Memory B cell (primary cell): ENCODE data around the gene GLO1.

Experiments
- ATAC-seq: fragments of 150-1000 bp; cut with Tn5 transposase; 2 replicates; pipeline ENCODE4 v1.10.0; 2021; ENCODE audit warnings: low read depth, mild to moderate bottlenecking, moderate library complexity
- DNase-seq, 2 donors: peaks; one replicate each; pipeline ENCODE4 v3.0.0; 2022; ENCODE audit warnings: low spot score in 2 of 2
- H3K27ac Mint-ChIP-seq: one replicate; pipeline ENCODE4 v1.8.0; 2022; ENCODE audit warnings: mild to moderate bottlenecking, moderate library complexity, mixed read lengths
- H3K27me3 Mint-ChIP-seq: one replicate; pipeline ENCODE4 v1.8.0; 2022; ENCODE audit warnings: mixed read lengths
- H3K36me3 Mint-ChIP-seq: one replicate; pipeline ENCODE4 v1.8.0; 2022; ENCODE audit warnings: mild to moderate bottlenecking, mixed read lengths
- H3K4me1 Mint-ChIP-seq: one replicate; pipeline ENCODE4 v1.8.0; 2022; ENCODE audit warnings: mixed read lengths
- H3K4me3 Mint-ChIP-seq: one replicate; pipeline ENCODE4 v1.8.0; 2022; ENCODE audit warnings: mild to moderate bottlenecking, moderate library complexity, mixed read lengths
- H3K9me3 Mint-ChIP-seq: one replicate; pipeline ENCODE4 v1.8.0; 2022; ENCODE audit warnings: mixed read lengths

The GLO1 gene

GRCh38 chr6:38671885-38672467 lies 31.0 kb downstream of the GLO1 start:
- H3K4me1 Mint-ChIP-seq: peaks cover 18% of the 10 kb centered on the region
- DNase-seq (peak in 1 of 2 donors; percentile 30), ATAC-seq (peak; percentile 84)
- H3K36me3 Mint-ChIP-seq: peaks cover 8% of the 10 kb centered on the region
- H3K9me3 Mint-ChIP-seq: no peaks in the 10 kb centered on the region
- H3K27me3 Mint-ChIP-seq: no peaks in the 10 kb centered on the region
- H3K27ac Mint-ChIP-seq: peak overlapping the region; percentile 45
- H3K4me3 Mint-ChIP-seq: no peak overlapping the region

DNA sequence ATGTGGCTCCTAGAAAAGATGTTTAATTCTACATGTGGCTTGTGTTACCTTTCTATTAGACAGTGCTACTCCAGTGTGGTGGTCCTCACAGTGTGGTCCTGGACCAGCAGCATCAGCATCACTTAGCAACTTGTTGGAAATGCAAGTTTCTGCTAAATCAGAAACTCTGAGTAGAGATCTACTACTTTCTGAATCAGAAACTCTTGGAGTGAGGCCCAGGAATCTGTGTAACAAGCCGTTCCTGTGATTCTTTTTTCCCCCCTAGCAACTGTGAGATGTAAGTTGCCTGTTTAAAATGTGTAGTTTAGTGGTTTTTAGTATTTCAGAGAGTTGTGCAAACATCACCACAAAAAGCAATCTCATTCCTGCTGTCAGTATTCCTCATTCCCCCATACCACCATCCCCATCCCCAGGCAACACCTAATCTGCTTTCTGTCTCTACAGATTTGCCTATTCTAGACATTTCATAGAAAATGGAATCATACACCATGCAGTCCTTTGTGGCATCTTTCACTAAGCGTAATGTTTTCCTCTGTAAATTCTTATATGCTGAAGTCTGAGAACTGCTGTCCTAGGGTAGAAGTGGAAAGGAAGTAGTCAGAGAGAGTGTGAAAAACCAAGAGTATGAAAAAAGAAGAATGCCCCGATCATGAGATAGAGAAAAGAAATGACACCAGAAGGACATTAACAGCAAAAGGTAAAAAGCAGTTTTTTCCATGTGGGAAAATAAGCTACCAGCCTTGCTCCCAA lies 44.4 kb downstream of the GLO1 start:
- Mint-ChIP-seq H3K9me3 (no peaks in the 10 kb centered on the region), H3K36me3 (peaks cover 10% of the 10 kb centered on the region), H3K4me1 (no peaks in the 10 kb centered on the region), H3K4me3 (no peak overlapping the region), H3K27ac (no peak overlapping the region), H3K27me3 (no peaks in the 10 kb centered on the region)
- ATAC-seq (no peak), DNase-seq (no peak)

DNA sequence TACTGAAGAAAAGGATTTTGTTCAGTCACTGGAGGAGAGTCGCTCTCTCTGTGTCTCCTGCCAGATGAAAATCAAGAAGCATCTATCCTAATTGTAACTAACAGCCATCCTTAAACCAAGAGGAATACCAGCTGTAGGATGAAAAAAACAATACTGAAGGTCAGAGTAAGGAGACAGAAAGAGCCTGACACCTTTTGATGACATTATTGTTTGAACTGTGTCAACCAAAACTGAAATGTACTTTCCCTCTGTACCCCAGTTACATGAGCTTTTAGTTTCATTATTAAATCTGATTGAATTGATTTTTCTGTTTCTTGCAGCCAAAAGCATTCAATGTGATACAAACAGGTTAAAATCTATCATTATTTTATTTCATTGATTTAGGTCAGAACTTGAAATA lies 46.0 kb downstream of the GLO1 start:
- no peak for DNase-seq
- H3K4me3 Mint-ChIP-seq: no peak overlapping the region
- H3K27me3 Mint-ChIP-seq: no peaks in the 10 kb centered on the region
- peaks cover 10% of the 10 kb centered on the region for H3K36me3 Mint-ChIP-seq
- H3K4me1 Mint-ChIP-seq: no peaks in the 10 kb centered on the region
- H3K27ac Mint-ChIP-seq: no peak overlapping the region
- H3K9me3 Mint-ChIP-seq: no peaks in the 10 kb centered on the region
- no peak for ATAC-seq

DNA sequence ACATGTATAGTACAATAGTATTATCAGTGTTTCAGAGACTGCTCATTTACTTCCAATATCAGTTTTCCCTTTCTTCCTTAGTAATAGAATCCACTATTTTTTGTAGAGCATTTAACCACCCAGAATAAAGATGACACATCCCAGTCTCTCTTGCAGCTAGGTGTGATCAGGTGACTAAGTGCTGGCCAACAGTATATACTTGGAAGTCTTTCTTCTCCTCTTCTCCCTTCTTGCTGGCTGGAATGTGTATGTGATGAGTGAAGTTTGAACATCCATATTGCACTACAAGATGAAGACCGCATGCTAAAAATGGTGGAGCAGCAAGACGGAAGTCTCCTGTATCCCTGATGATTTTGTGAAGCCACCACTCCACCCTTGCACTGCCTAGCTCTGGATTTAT lies 48.7 kb downstream of the GLO1 start:
- peaks cover 14% of the 10 kb centered on the region for H3K36me3 Mint-ChIP-seq
- ATAC-seq (no peak), DNase-seq (no peak)
- no peak overlapping the region for H3K27ac Mint-ChIP-seq
- H3K4me1 Mint-ChIP-seq: peaks cover 3% of the 10 kb centered on the region
- no peak overlapping the region for H3K4me3 Mint-ChIP-seq
- H3K9me3 Mint-ChIP-seq: no peaks in the 10 kb centered on the region
- no peaks in the 10 kb centered on the region for H3K27me3 Mint-ChIP-seq

DNA sequence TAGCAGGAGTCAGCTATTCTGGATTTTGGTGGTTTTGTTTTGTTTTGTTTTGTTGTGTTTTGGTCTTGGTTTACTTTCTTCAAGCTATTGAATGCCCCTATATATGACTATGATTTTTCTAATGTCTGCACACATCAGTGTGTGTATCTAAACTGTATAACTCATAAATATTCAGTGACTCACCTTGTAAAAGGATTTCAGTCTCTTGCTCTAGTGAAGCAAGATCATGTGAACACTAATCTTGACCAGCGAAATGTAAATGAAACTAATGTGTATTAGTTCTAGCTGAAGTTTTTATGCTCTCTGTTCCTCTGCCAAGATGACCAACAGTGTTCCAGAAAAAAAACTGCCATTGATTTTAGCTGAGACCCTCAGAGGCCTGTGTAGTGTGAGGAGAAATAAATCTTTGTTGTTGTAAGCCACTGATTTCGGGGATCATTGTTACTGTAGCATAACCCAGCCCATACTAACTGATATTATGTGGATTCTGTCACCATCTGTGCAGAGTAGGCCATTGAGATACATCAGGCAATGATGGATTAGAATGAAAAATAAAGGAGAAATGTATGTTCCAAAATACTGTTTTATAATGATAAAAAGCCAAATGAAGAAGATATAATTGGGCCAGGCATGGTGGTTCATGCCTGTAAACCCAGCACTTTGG lies 51.7 kb downstream of the GLO1 start:
- no peak overlapping the region for H3K27ac Mint-ChIP-seq
- H3K27me3 Mint-ChIP-seq: no peaks in the 10 kb centered on the region
- DNase-seq: no peak
- peaks cover 15% of the 10 kb centered on the region for H3K36me3 Mint-ChIP-seq
- H3K4me3 Mint-ChIP-seq: no peak overlapping the region
- peaks cover 9% of the 10 kb centered on the region for H3K4me1 Mint-ChIP-seq
- no peak for ATAC-seq
- no peaks in the 10 kb centered on the region for H3K9me3 Mint-ChIP-seq

- Mint-ChIP-seq H3K27me3 (no peaks in the 10 kb centered on the region), H3K27ac (no peak overlapping the region), H3K9me3 (no peaks in the 10 kb centered on the region), H3K36me3 (peaks cover 15% of the 10 kb centered on the region), H3K4me3 (no peak overlapping the region), H3K4me1 (peaks cover 9% of the 10 kb centered on the region)
- ATAC-seq (no peak), DNase-seq (no peak)
Observed at GRCh38 chr6:38650207-38650752, 52.7 kb downstream of the GLO1 start.

GRCh38 chr6:38649744-38650143 lies 53.2 kb downstream of the GLO1 start:
- no peak for DNase-seq
- Mint-ChIP-seq H3K4me1 (peaks cover 9% of the 10 kb centered on the region), H3K27me3 (no peaks in the 10 kb centered on the region), H3K27ac (no peak overlapping the region), H3K4me3 (no peak overlapping the region), H3K36me3 (peaks cover 15% of the 10 kb centered on the region), H3K9me3 (no peaks in the 10 kb centered on the region)
- no peak for ATAC-seq

GRCh38 chr6:38648629-38649028 lies 54.3 kb downstream of the GLO1 start:
- peaks cover 15% of the 10 kb centered on the region for H3K36me3 Mint-ChIP-seq
- H3K9me3 Mint-ChIP-seq: no peaks in the 10 kb centered on the region

GRCh38 chr6:38646166-38646878 lies 56.6 kb downstream of the GLO1 start:
- no peak overlapping the region for H3K27ac Mint-ChIP-seq
- ATAC-seq: no peak
- DNase-seq: no peak

More at GRCh38 chr6:38648629-38649028, 54.3 kb downstream of the GLO1 start:
- DNase-seq (no peak), ATAC-seq (no peak)
- peaks cover 9% of the 10 kb centered on the region for H3K4me1 Mint-ChIP-seq
- no peaks in the 10 kb centered on the region for H3K27me3 Mint-ChIP-seq
- H3K27ac Mint-ChIP-seq: no peak overlapping the region
- no peak overlapping the region for H3K4me3 Mint-ChIP-seq

GRCh38 chr6:38644951-38645350 lies 58.0 kb downstream of the GLO1 start:
- H3K4me1 Mint-ChIP-seq: peaks cover 17% of the 10 kb centered on the region
- no peaks in the 10 kb centered on the region for H3K27me3 Mint-ChIP-seq
- no peak overlapping the region for H3K27ac Mint-ChIP-seq
- H3K9me3 Mint-ChIP-seq: no peaks in the 10 kb centered on the region
- no peak for ATAC-seq
- H3K36me3 Mint-ChIP-seq: peaks cover 7% of the 10 kb centered on the region
- H3K4me3 Mint-ChIP-seq: no peak overlapping the region
- no peak for DNase-seq

More at GRCh38 chr6:38646166-38646878, 56.6 kb downstream of the GLO1 start:
- Mint-ChIP-seq H3K27me3 (no peaks in the 10 kb centered on the region), H3K9me3 (no peaks in the 10 kb centered on the region), H3K4me3 (no peak overlapping the region), H3K36me3 (peaks cover 14% of the 10 kb centered on the region), H3K4me1 (peaks cover 14% of the 10 kb centered on the region)

DNA sequence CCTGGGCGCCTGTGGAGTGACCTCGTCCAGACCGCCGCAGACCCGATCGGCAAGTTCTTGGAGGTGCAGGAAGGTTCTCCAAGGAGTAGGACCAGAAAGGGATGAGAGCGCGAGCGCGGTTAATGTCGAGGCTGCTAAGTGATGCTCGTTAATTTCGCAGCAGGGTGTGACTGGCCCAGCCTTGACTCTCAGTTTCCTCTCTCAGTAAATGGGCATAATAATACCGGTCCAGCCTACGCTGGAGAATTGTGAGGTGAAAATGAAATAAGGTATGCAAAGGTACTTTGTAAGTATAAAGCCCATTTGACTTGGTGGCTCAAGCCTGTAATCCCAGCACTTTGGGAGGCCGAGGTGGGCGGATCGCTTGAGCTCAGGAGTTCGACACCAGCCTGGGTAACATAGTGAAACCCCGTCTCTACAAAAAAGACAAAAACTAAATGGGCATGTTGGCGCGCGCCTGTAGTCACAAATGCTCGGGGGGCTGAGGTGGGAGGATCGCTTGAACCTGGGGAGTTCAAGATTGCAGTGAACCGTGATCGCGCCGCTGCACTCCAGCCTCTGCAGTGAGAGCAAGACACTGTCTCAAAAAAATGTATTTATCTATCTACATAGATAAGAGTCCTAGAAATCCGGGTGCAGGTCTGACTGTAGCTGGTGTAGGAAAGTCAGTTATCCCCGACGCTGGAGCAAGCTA lies 62.6 kb downstream of the GLO1 start:
- peak overlapping the region; percentile 96 for H3K27ac Mint-ChIP-seq
- no peak for ATAC-seq
- no peaks in the 10 kb centered on the region for H3K27me3 Mint-ChIP-seq
- no peak for DNase-seq
- H3K9me3 Mint-ChIP-seq: no peaks in the 10 kb centered on the region
- H3K36me3 Mint-ChIP-seq: peaks cover 2% of the 10 kb centered on the region
- peak overlapping the region; percentile 89 for H3K4me3 Mint-ChIP-seq
- H3K4me1 Mint-ChIP-seq: peaks cover 32% of the 10 kb centered on the region

GRCh38 chr6:38639498-38640215 lies 63.3 kb downstream of the GLO1 start, which contains the start of gene BTBD9:
TSS of gene BTBD9 (minus strand) at chr6:38639929.
- DNase-seq (peak; percentile 87 to 91), ATAC-seq (peak; percentile 83)
- H3K36me3 Mint-ChIP-seq: peaks cover 2% of the 10 kb centered on the region
- peak within 1 kb of the TSS; percentile 96 for H3K27ac Mint-ChIP-seq
- no peaks in the 10 kb centered on the region for H3K9me3 Mint-ChIP-seq
- no peaks in the 10 kb centered on the region for H3K27me3 Mint-ChIP-seq
- H3K4me1 Mint-ChIP-seq: peaks cover 32% of the 10 kb centered on the region
- peak within 1 kb of the TSS; percentile 89 for H3K4me3 Mint-ChIP-seq
